ENCODE results near the gene SMAGP.

- TF ChIP-seq CTCF (IDR thresholded peaks at IDR 0.05) (no peak), POLR2A (IDR thresholded peaks at IDR 0.05) (no peak), EP300 (IDR thresholded peaks at IDR 0.05) (no peak)
These were observed 32.1 kb downstream of the SMAGP start for GRCh38 chr12:51238037-51238509.

Measured in ovary (tissue), 3 donors.